ENCODE results near the gene DUSP21. TPM values are rescaled to one million over a fixed set of nuclear protein-coding genes. Genes with fewer than 3 reads are reported as not detected.

DUSP21 gene
- not detected in 2 replicates for total RNA-seq

DNA sequence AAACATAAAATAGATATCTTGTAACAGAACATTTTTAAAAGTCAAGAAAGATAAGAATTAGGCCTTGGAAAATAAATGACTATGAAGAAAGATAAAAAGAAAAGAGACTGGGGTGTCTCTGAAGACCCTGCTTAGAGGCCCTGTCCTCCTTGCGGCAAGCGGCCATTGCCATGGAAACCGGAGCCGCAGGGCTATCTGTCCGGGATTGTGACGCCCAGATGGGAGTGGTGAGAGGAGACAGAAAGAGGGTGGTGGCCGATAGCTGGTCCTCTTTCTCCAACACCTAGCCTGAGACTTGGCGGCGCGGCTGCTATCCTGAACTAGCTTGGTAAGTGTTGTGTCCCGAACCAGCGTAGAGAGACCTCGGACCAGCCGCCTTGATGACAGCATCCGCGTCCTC lies at the start of gene DUSP21:
Gene DUSP21, plus strand, starts transcription at position 269 of the 400 bp plus-strand sequence. Its CDS starts 112 bp downstream, at position 381.

DNA sequence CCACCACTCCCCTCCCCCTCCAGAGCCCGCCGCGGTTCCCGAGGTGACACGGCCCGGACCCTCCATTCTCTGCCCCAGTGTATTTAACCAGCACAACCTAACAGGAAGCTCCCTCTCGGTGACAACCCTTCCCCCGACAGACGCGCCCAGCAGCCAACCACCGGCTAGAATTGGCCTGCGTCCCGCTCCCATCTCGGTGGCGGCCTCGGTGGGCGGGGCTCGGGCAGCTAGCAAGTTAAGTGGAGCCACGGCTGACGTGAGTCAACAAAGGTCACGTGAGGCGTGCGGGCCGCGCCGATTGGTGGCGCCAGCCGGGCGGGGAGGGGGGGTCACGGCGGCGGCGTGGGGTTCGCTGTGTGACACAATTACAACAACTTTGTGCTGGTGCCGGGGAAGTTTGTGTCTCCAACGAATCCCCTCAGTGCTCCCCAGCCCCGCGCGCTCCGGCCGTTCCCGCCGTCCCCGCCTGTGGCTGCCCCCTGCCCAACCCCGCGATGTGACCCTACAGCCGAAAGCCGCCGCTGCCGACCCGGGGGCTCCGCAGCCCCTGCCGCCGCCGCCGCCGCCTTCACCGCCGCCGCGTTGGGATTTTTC lies 29.1 kb downstream of the DUSP21 start, which contains the start of gene KDM6A:
Gene KDM6A, plus strand, starts transcription at position 368 of the 594 bp plus-strand sequence. CDS start 364 bp downstream, outside the sequence.

Other genes with a start within 250 kb of the DUSP21 start
- 18.2 and 28.1 TPM in 2 replicates for gene KDM6A, start 29.2 kb downstream of the DUSP21 start, total RNA-seq

All from dermis lymphatic vessel endothelial cell (primary cell).